ENCODE results near the gene PRICKLE3.
"Not testable (repeated sequence)": the region's sequence is repeated elsewhere in the genome, so short reads cannot be mapped to it uniquely, and the experiment has no call there.

DNA sequence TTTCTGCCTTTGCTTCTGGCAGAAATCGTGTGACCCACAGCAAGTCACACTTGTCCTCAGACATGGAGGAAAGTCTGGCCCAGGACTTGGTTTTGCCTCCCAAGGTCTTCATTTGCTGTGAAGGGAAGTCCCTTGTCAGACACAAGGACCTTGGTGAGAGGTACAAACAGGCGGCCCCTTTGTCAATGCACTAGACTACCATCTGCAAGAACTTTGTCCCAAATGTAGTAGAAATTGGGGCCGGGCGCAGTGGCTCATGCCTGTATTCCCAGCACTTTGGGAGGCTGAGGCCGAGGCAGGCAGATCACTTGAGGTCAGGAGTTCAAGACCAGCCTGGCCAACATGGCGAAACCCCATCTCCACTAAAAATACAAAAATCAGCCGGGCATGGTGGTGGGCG is 12.6 kb downstream of the PRICKLE3 start:
- TF ChIP-seq POLR2A (IDR thresholded peaks at IDR 0.05), result not testable (repeated sequence)
- TF ChIP-seq, protein P1, sequence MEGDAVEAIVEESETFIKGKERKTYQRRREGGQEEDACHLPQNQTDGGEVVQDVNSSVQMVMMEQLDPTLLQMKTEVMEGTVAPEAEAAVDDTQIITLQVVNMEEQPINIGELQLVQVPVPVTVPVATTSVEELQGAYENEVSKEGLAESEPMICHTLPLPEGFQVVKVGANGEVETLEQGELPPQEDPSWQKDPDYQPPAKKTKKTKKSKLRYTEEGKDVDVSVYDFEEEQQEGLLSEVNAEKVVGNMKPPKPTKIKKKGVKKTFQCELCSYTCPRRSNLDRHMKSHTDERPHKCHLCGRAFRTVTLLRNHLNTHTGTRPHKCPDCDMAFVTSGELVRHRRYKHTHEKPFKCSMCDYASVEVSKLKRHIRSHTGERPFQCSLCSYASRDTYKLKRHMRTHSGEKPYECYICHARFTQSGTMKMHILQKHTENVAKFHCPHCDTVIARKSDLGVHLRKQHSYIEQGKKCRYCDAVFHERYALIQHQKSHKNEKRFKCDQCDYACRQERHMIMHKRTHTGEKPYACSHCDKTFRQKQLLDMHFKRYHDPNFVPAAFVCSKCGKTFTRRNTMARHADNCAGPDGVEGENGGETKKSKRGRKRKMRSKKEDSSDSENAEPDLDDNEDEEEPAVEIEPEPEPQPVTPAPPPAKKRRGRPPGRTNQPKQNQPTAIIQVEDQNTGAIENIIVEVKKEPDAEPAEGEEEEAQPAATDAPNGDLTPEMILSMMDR (IDR thresholded peaks at IDR 0.05), result not testable (repeated sequence)
